ENCODE measurements around the gene SEMA5B. TPM values are rescaled to one million over a fixed set of nuclear protein-coding genes. Genes with fewer than 3 reads are reported as not detected.

SEMA5B gene
- total and polyA plus RNA-seq, 2 donors (not counting 1 experiment from before 2014, with no cell fraction given): not detected

- ATAC-seq (ENCODE audit: low read depth) (no peak), DNase-seq (no peak)
- Histone ChIP-seq H3K36me3 (replicated peaks in 1 of 2; ENCODE audit: control extremely low read depth in 1 of 2, control insufficient read depth in 1 of 2, extremely low read depth in 1 of 2, insufficient read depth in 2 of 2, low read length in 1 of 2) (no peaks in the 10 kb centered on the region), H3K9me3 (ENCODE audit: control extremely low read depth in 1 of 3, control insufficient read depth in 2 of 3, insufficient read depth in 1 of 3, low read length in 2 of 3) (no peaks in the 10 kb centered on the region), H3K4me2 (replicated peaks; ENCODE audit: low read depth, low read length, poor library complexity, severe bottlenecking) (no peak overlapping the region), H3K27me3 (replicated peaks in 1 of 4; ENCODE audit: control extremely low read depth in 1 of 4, control insufficient read depth in 3 of 4, insufficient read depth in 4 of 4, low read length in 3 of 4) (peaks cover 0 to 46% (median 22%) of the 10 kb centered on the region in 4 experiments), H3K4me3 (ENCODE audit: control extremely low read depth in 1 of 5, extremely low read depth in 1 of 5, insufficient read depth in 1 of 5, low read depth in 2 of 5, low read length in 4 of 5) (no peak overlapping the region), H4K20me1 (ENCODE audit: control insufficient read depth, insufficient read depth, low read length, poor library complexity, severe bottlenecking) (no peaks in the 10 kb centered on the region), H3K27ac (ENCODE audit: low read length in 2 of 2) (no peak overlapping the region), H3K79me2 (ENCODE audit: control insufficient read depth, insufficient read depth, low read length) (no peaks in the 10 kb centered on the region), H2AFZ (ENCODE audit: insufficient read depth, low read depth, low read length, poor library complexity, severe bottlenecking) (no peak overlapping the region), H3K4me1 (ENCODE audit: control insufficient read depth in 2 of 2, insufficient read depth in 2 of 2, low read length in 2 of 2) (no peaks in the 10 kb centered on the region), H3K9ac (ENCODE audit: low read length) (no peak overlapping the region)
- ChIA-PET CTCF (no interaction called here), POLR2A (no interaction called here)
- H3K27me3 Mint-ChIP-seq: peaks cover 54% of the 10 kb centered on the region
- no peak overlapping the region for H3K27ac Mint-ChIP-seq
- TF ChIP-seq, protein P1, sequence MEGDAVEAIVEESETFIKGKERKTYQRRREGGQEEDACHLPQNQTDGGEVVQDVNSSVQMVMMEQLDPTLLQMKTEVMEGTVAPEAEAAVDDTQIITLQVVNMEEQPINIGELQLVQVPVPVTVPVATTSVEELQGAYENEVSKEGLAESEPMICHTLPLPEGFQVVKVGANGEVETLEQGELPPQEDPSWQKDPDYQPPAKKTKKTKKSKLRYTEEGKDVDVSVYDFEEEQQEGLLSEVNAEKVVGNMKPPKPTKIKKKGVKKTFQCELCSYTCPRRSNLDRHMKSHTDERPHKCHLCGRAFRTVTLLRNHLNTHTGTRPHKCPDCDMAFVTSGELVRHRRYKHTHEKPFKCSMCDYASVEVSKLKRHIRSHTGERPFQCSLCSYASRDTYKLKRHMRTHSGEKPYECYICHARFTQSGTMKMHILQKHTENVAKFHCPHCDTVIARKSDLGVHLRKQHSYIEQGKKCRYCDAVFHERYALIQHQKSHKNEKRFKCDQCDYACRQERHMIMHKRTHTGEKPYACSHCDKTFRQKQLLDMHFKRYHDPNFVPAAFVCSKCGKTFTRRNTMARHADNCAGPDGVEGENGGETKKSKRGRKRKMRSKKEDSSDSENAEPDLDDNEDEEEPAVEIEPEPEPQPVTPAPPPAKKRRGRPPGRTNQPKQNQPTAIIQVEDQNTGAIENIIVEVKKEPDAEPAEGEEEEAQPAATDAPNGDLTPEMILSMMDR (IDR thresholded peaks at IDR 0.05): no peak
- TF ChIP-seq EZH2 (IDR thresholded peaks at IDR 0.05; ENCODE audit: borderline replicate concordance, insufficient read depth, low read depth, low read length, poor library complexity, severe bottlenecking): no peak
- H3K4me3 Mint-ChIP-seq: no peak overlapping the region
- H3K9me3 Mint-ChIP-seq (ENCODE audit: insufficient read depth): no peaks in the 10 kb centered on the region
- WGBS (ENCODE audit: insufficient coverage): 95% methylated on average over 4 of the region's 5 CpGs
- no peaks in the 10 kb centered on the region for H3K4me1 Mint-ChIP-seq
- intact Hi-C loops (cut with micrococcal nuclease): no loop called here
Measured at GRCh38 chr3:123034120-123034519, 6.6 kb upstream of the SEMA5B start.

DNA sequence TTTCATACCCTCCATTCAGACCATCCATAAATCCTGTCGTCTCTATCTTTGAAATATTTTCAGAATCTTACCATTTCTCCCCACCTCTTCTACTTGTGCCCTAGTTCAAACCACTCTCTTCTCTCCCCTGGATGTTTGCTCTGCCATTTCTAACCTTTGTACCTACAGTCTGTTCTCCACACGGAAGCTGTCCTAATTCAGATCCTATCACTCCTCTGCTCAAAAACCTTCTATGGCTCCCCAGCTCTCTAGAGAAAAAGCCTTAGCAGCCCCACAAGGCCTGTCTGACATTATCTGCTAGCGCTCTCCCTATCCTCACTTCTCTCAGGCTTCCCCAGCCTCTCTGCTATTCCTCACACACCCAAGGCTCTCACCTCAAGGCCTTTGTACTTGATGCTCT is 4.5 kb upstream of the SEMA5B start:
- peaks cover 46% of the 10 kb centered on the region for H3K27me3 Mint-ChIP-seq
- Histone ChIP-seq H3K36me3 (replicated peaks in 1 of 2; ENCODE audit: control extremely low read depth in 1 of 2, control insufficient read depth in 1 of 2, extremely low read depth in 1 of 2, insufficient read depth in 2 of 2, low read length in 1 of 2) (no peaks in the 10 kb centered on the region), H3K27ac (ENCODE audit: low read length in 2 of 2) (no peak overlapping the region), H2AFZ (ENCODE audit: insufficient read depth, low read depth, low read length, poor library complexity, severe bottlenecking) (no peak overlapping the region), H4K20me1 (ENCODE audit: control insufficient read depth, insufficient read depth, low read length, poor library complexity, severe bottlenecking) (no peaks in the 10 kb centered on the region), H3K9ac (ENCODE audit: low read length) (no peak overlapping the region), H3K79me2 (ENCODE audit: control insufficient read depth, insufficient read depth, low read length) (no peaks in the 10 kb centered on the region), H3K4me2 (replicated peaks; ENCODE audit: low read depth, low read length, poor library complexity, severe bottlenecking) (no peak overlapping the region), H3K4me3 (ENCODE audit: control extremely low read depth in 1 of 5, extremely low read depth in 1 of 5, insufficient read depth in 1 of 5, low read depth in 2 of 5, low read length in 4 of 5) (no peak overlapping the region), H3K27me3 (replicated peaks in 1 of 4; ENCODE audit: control extremely low read depth in 1 of 4, control insufficient read depth in 3 of 4, insufficient read depth in 4 of 4, low read length in 3 of 4) (peaks cover 0 to 59% (median 33%) of the 10 kb centered on the region in 4 experiments), H3K9me3 (ENCODE audit: control extremely low read depth in 1 of 3, control insufficient read depth in 2 of 3, insufficient read depth in 1 of 3, low read length in 2 of 3) (peaks cover 0 to 2% (median 0%) of the 10 kb centered on the region in 3 donors), H3K4me1 (ENCODE audit: control insufficient read depth in 2 of 2, insufficient read depth in 2 of 2, low read length in 2 of 2) (peaks cover 10 to 15% of the 10 kb centered on the region in 2 donors)
- no peak overlapping the region for H3K4me3 Mint-ChIP-seq
- H3K27ac Mint-ChIP-seq: no peak overlapping the region
- H3K4me1 Mint-ChIP-seq: peaks cover 8% of the 10 kb centered on the region
- no peak for TF ChIP-seq EZH2 (IDR thresholded peaks at IDR 0.05; ENCODE audit: borderline replicate concordance, insufficient read depth, low read depth, low read length, poor library complexity, severe bottlenecking)
- TF ChIP-seq, protein P1 (IDR thresholded peaks at IDR 0.05): no peak
- CTCF ChIA-PET: interaction anchor here (1.1 to 2.9 kb wide), 6 partner anchors 17 to 473 kb away, joined by 3 to 18 read pairs (median 4); no protein-coding TSS in a partner anchor
- intact Hi-C loops (cut with micrococcal nuclease): no loop called here
- DNase-seq: no peak
- WGBS (ENCODE audit: insufficient coverage): 86% methylated on average over 3 of the region's 3 CpGs
- no peak for ATAC-seq (ENCODE audit: low read depth)
- H3K9me3 Mint-ChIP-seq (ENCODE audit: insufficient read depth): no peaks in the 10 kb centered on the region
- POLR2A ChIA-PET: no interaction called here
